NCI-H82 treated with DMSO at 0.1 percent for 48 hours (cell line): ENCODE data around the gene CMIP.

Experiments used
- DNase-seq: peaks from one replicate; lab custom pipeline; 2025; ENCODE audit not compliant: unreplicated experiment; lab: John Stamatoyannopoulos, UW

The CMIP gene

GRCh38 chr16:81547939-81548216 lies 103.3 kb downstream of the CMIP start:
- no peak for DNase-seq

DNA sequence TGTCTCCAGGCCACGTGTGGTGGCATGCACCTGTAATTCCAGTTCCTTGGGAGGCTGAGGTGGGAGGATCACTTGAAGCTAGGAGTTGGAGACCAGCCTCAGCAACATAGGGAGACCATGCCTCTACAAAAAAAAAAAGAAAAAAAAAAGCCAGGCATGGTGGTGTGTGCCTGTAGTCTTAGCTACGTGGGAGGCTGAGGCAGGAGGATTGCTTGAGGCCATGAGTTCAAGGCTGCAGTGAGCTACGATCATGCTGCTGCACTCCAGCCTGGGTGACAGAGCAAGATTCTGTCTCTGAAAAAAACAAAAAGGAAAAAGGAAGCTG lies 103.9 kb downstream of the CMIP start:
- no peak for DNase-seq

DNA sequence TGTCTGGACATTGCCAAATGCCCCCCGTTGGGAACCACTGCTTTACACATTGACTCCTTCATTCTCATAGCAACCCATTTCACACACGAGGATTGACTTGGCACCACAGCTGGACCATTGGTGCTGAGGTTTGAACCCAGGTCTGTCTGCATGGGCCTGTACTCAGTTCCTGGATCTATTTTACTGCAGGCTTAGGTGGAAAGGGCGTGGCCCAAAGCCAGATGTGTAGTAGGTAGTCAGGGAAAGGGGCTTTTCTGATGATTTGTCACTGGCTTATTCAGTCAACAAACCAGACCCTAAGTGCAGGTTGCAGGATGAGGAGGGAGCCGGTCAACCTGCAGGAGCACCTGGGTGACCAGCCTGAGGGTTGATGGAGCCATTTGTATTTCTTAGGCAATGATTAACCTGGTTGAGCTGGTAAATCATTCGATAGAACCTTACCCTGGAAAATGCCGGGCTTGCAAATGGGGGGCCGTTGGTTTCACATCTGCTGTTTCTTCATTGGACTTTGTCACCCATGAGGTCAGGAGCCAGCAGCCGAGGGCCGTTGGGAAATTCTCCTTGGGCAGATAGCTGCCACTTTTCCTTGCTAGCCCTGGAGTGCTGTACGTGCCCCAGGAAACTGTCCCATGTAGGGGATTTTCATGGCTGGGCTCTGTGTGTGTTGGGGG lies 104.4 kb downstream of the CMIP start:
- DNase-seq: no peak

DNA sequence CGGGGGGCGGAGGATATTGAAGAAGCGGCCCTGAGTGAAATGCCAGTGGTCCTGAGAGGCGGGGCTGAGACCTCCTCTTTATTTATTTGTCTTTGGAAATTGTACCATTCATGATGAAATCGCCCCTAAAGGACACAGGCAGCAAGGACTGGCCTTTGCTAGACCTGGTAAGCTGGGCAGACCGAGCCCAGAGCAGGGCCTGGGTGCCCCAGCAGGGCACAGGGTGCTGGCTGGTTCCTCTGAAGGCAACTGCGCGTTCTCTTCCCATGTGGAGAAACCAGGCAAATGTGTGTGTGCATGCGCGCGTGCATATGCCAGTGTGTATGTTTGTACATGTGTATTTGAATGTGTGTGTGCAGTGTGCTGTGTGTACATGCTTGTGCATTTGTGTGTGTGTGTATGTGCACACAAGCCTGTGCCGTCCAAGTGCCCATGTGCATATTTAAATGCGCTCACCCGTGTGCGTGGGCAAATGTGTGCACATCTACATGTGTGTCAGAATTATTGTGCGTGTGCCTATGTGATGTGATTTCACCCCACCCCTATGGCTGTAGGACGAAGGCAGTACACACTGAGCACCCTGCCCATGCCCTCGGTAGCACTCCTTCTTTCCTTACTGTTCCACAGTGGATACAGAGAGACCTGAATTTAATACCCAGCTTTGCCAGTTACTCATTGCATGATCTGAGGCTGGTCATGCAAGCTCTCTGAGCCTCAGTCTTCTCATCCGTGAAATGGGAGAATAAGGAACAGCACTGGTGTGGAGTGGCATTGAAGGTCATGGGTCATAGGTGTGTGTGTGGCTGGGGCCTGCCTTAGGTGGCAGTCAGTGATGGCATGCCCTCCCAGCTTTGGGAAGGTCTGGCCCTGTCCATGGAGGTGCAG lies 105.2 kb downstream of the CMIP start:
- no peak for DNase-seq

DNA sequence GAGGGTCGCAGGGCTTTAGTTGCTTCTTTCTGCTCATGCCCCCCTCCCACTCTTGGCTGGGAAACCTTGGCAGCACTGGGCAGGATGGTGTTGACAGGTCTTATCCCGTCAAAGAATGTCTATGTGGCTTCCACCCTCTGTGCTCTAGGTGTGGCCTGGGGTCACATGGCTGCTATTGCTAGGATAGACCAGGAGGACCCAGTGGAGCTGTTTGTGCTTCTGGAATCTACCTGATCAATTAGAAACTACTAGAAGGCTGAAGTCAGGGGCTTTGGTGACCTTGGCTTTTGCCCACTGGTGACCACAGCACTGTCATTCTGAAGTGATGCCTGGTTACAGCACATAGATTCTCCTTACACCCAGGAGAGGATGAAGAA lies 105.8 kb downstream of the CMIP start:
- DNase-seq: no peak

DNA sequence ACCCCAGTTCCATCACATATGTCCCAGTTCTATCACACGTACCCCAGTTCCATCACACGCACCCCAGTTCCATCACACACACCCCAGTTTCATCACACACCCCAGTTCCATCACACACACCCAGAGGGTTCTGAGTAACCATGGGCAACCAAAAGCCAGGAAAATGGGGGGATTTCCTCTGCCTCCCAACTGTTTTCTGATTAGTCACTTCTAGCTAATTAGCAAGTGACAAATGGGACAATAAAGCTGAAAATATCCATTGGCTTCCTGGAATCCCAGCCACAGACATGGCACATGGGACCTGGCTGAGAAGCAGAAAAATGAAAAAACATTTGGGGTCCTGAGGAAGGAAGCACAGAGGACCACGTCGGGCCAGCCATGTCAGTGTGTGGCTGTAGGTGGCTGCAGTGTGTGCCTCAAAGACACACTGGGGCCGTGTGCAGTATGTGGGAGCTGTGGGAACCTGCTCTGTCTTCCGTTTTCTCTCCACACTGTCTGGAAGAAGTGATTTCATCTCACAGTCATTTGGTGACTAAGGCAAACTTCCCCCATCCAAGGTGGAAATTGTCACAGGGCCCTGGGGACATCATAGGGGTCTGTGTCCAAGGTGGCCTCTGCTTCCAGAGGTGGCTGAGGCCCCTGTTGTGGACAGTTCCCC lies 106.7 kb downstream of the CMIP start:
- no peak for DNase-seq

GRCh38 chr16:81551821-81552304 lies 107.3 kb downstream of the CMIP start:
- DNase-seq: no peak

DNA sequence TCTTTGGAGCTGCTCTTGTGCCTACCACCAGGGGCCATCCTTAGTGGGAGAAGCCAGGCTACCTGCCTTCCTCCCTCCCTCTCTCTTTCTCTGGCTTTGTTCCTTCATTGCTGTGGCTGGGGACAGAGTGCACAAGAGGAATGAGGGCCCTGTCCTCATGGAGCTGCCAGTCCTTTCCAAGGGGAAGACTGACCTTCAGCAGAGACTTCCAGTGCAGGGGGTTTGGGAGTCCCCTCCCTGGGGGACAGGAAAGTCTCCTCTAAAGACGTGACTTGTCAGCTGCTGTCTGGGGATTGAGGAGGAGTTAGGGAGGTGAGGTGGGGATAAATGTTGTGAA lies 108.1 kb downstream of the CMIP start:
- DNase-seq: no peak

- DNase-seq: no peak
These were observed 108.6 kb downstream of the CMIP start for GRCh38 chr16:81553080-81553813.

- DNase-seq: no peak
These were observed 109.4 kb downstream of the CMIP start for GRCh38 chr16:81553814-81554675.

DNA sequence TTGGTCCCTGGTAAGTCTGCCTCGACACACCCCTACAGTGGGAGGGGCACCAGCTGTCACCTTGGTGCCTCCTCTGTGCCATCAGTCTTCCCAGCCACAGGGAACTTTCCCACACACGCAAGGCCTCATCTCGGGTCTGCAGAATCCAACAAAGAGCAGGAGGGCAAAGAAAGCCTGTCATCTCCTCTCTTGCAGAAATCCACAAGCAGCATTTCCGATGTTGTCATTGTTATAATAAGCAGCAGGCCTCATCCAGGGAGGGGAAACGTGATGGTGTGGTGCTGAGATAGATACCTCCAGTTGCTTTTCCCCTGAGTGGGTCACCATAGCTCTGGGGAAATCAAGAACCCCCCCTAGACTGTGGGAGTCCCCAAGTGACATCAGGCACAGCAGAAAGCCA lies 110.4 kb downstream of the CMIP start:
- DNase-seq: no peak

DNA sequence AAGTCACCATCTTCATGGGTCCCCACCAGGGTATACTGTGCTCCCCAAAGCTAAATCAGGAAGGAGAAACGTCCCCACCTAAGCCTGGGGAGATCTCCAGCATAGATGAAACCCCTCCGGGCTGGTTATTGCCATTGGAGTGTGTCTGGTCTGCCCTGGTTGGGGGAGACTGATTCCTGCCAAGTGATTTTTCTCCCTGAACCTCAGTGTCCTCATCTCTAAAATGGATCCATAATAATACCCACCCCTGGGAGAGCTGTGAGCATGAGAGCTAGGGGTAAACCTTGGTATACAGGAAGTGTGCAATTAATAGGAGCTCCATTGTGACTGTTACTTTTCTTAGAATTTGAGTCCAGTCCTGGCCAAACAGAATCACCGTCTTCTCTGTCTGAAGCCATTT lies 111.1 kb downstream of the CMIP start:
- DNase-seq: no peak

GRCh38 chr16:81556715-81557284 lies 112.2 kb downstream of the CMIP start:
- no peak for DNase-seq

DNA sequence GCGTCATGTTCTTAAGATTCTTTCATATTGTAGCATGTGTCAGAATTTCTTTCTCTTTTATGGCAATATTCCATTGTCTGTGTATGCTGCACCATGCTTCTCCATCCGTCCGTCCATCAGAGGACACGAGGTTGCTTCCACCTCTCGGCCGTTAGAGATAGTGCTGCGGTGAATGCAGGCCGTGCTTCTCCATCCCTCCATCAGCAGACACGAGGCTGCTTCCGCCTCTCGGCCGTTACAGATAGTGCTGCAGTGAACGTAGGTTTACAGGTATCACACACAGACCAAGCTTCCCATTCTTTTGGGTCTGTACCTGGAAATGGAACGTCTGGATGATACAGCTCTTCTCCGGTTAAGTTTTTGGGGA lies 113.5 kb downstream of the CMIP start:
- DNase-seq: no peak

GRCh38 chr16:81558444-81559175 lies 114.0 kb downstream of the CMIP start:
- DNase-seq: no peak

GRCh38 chr16:81560979-81561657 lies 116.5 kb downstream of the CMIP start:
- DNase-seq: no peak

- DNase-seq: no peak
These were observed 117.7 kb downstream of the CMIP start for GRCh38 chr16:81562174-81562849.

DNA sequence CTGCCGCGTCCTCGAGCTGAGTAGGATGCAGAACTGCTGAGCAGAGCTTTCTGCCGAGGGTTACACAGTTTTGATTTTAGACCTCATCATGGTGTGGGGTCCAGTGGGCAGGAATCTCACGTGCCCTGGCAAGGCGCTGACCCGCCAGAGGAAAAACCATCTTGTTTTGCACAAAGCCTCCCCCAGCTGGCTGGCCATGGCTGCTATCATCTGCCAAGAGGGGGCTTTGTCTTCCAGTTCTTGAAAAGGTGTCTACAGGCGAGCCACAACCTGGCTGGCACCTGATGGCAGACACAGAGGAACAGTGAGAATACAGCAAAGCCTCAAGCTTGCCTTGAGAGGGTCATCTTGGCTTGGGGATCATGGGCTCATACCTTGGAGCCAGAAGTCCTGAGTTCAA lies 118.3 kb downstream of the CMIP start:
- no peak for DNase-seq

GRCh38 chr16:81564421-81564911 lies 119.9 kb downstream of the CMIP start:
- DNase-seq: no peak
